HEK293 (cell line): ENCODE data around the gene NEXN.

Source experiments
- CTCF ChIA-PET: fragments of 350-600 bp; formaldehyde crosslinking; extraction: SDS; loops from one replicate; lab custom pipeline; 2021; ENCODE audit warnings: antibody characterized with exemption; lab: Yijun Ruan, JAX
- POLR2A ChIA-PET: fragments of 300-600 bp; formaldehyde crosslinking; extraction: SDS; loops from one replicate; lab custom pipeline; 2020; ENCODE audit warnings: antibody characterized with exemption, inconsistent platforms; lab: Yijun Ruan, JAX
- H3K27ac ChIP-seq: fragments of 200-500 bp; sonication (Bioruptor generic); 2 replicates; pipeline ENCODE4 v1.5.1; 2014; ENCODE audit warnings: low read depth, low read length, control low read depth, inconsistent platforms; ENCODE audit errors: extremely low read depth
- H3K36me3 ChIP-seq, 2 experiments: fragments of 200-500 bp in 1 of 2; sonication (Bioruptor generic) in 1 of 2; 1 replicate in 1 of 2; 2 replicates in 1 of 2; pipeline ENCODE4 v1.5.1; 2014 to 2017; ENCODE audit warnings: inconsistent platforms in 2 of 2, low read length in 2 of 2; ENCODE audit not compliant: control insufficient read depth in 2 of 2, insufficient read depth in 1 of 2
- H3K4me1 ChIP-seq: fragments of 200-500 bp; sonication (Bioruptor generic); 2 replicates; pipeline ENCODE4 v1.5.1; 2014; ENCODE audit warnings: mild to moderate bottlenecking, low read length, inconsistent platforms; ENCODE audit not compliant: control insufficient read depth, insufficient read depth
- H3K4me3 ChIP-seq: 2 replicates; pipeline ENCODE4 v1.5.1; 2011; ENCODE audit warnings: low read depth, mild to moderate bottlenecking, control low read depth, low read length, moderate library complexity
- H3K9me3 ChIP-seq: fragments of 200-500 bp; sonication (Bioruptor generic); 2 replicates; pipeline ENCODE4 v1.5.1; 2014; ENCODE audit warnings: low read depth, low read length, inconsistent platforms; ENCODE audit not compliant: control insufficient read depth, insufficient read depth
- OSR2 ChIP-seq: fragments of 450-650 bp; formaldehyde crosslinking; IDR thresholded peaks from 2 replicates; pipeline ENCODE4 v1.5.1; 2016; ENCODE audit warnings: missing biosample characterization, missing genetic modification characterization
- PRDM1 ChIP-seq: fragments of 450-650 bp; formaldehyde crosslinking; IDR thresholded peaks from 2 replicates; pipeline ENCODE4; 2016; ENCODE audit warnings: missing biosample characterization, missing genetic modification characterization
- YY2 ChIP-seq: fragments of 450-650 bp; formaldehyde crosslinking; IDR thresholded peaks from 2 replicates; pipeline ENCODE4 v1.5.1; 2016; ENCODE audit warnings: missing biosample characterization, missing genetic modification characterization
- ZNF133 ChIP-seq: fragments of 450-650 bp; formaldehyde crosslinking; IDR thresholded peaks from 2 replicates; pipeline ENCODE4 v1.5.1; 2016; ENCODE audit warnings: missing biosample characterization, missing genetic modification characterization
- ZNF184 ChIP-seq: fragments of 450-650 bp; IDR thresholded peaks from 2 replicates; pipeline ENCODE4 v1.5.1; 2018; ENCODE audit warnings: missing biosample characterization, mild to moderate bottlenecking, missing genetic modification characterization
- ZNF19 ChIP-seq: fragments of 450-650 bp; formaldehyde crosslinking; IDR thresholded peaks from 2 replicates; pipeline ENCODE4; 2016; ENCODE audit warnings: missing biosample characterization, missing genetic modification characterization, low read depth
- ZNF2 ChIP-seq: fragments of 450-650 bp; formaldehyde crosslinking; IDR thresholded peaks from 2 replicates; pipeline ENCODE4 v1.5.1; 2016; ENCODE audit warnings: missing biosample characterization, missing genetic modification characterization
- ZNF624 ChIP-seq: fragments of 450-650 bp; formaldehyde crosslinking; IDR thresholded peaks from 2 replicates; pipeline ENCODE4 v1.5.1; 2017; ENCODE audit warnings: missing biosample characterization, missing genetic modification characterization
- ZNF658 ChIP-seq: fragments of 450-650 bp; formaldehyde crosslinking; IDR thresholded peaks from 2 replicates; pipeline ENCODE4; 2016; ENCODE audit warnings: missing biosample characterization, missing genetic modification characterization
- ZNF747 ChIP-seq: fragments of 450-650 bp; formaldehyde crosslinking; IDR thresholded peaks from 2 replicates; pipeline ENCODE4 v1.5.1; 2016; ENCODE audit warnings: missing biosample characterization, missing genetic modification characterization
- TF ChIP-seq, protein P1 (sequence below): fragments of 450-650 bp; formaldehyde crosslinking; IDR thresholded peaks from 2 replicates; pipeline ENCODE4 v1.5.0; 2017; ENCODE audit warnings: missing biosample characterization, missing genetic modification characterization, borderline replicate concordance
- TF ChIP-seq, protein P2 (sequence below): fragments of 450-650 bp; formaldehyde crosslinking; IDR thresholded peaks from 2 replicates; pipeline ENCODE4 v1.5.1; 2017; ENCODE audit warnings: missing biosample characterization, missing genetic modification characterization
- TF ChIP-seq, protein P3 (sequence below): fragments of 450-650 bp; formaldehyde crosslinking; IDR thresholded peaks from 2 replicates; pipeline ENCODE4 v1.5.1; 2016; ENCODE audit warnings: missing biosample characterization, missing genetic modification characterization
- TF ChIP-seq, protein P4 (sequence below): fragments of 450-650 bp; formaldehyde crosslinking; IDR thresholded peaks from 2 replicates; pipeline ENCODE4 v1.5.1; 2016; ENCODE audit warnings: missing biosample characterization, missing genetic modification characterization

Gene NEXN

DNA sequence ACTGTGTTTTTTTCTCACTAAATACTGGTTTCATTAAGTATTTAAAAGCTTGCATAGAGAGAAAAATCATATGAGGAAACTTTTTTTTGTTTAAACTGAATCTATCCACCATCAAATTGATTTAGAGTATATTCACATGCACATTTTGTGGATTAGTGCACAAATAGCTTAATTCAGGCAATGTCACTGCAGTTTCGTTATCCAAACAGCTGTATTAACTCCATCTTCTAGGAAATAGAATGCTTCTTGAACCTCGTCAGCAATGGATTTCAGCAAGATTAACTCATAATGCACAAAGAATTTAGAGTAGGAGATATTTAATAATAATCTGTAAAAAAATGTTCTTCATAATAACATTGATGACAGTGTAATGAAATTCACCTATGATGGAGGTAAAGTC is 37.5 kb downstream of the NEXN start:
- no peaks in the 10 kb centered on the region; a peak in 1 of 3 replicates for H3K36me3 ChIP-seq
- CTCF ChIA-PET: interaction anchor here (0.6 kb wide), 1 partner anchor 9 kb away, joined by 5 read pairs; no protein-coding TSS in a partner anchor
- no peak for TF ChIP-seq ZNF133
- TF ChIP-seq ZNF19 (tag by site-specific recombination): no peak
- TF ChIP-seq, protein P1, sequence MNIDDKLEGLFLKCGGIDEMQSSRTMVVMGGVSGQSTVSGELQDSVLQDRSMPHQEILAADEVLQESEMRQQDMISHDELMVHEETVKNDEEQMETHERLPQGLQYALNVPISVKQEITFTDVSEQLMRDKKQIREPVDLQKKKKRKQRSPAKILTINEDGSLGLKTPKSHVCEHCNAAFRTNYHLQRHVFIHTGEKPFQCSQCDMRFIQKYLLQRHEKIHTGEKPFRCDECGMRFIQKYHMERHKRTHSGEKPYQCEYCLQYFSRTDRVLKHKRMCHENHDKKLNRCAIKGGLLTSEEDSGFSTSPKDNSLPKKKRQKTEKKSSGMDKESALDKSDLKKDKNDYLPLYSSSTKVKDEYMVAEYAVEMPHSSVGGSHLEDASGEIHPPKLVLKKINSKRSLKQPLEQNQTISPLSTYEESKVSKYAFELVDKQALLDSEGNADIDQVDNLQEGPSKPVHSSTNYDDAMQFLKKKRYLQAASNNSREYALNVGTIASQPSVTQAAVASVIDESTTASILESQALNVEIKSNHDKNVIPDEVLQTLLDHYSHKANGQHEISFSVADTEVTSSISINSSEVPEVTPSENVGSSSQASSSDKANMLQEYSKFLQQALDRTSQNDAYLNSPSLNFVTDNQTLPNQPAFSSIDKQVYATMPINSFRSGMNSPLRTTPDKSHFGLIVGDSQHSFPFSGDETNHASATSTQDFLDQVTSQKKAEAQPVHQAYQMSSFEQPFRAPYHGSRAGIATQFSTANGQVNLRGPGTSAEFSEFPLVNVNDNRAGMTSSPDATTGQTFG (tag by site-specific recombination): no peak
- TF ChIP-seq ZNF624: no peak
- TF ChIP-seq ZNF658 (tag by site-specific recombination): no peak
- no peak for TF ChIP-seq YY2 (tag by site-specific recombination)
- no peak for TF ChIP-seq ZNF2 (tag by site-specific recombination)
- no peak for TF ChIP-seq ZNF747
- TF ChIP-seq, all 188 proteins: peak for 0
- Histone ChIP-seq H3K27ac (no peak overlapping the region), H3K4me1 (no peaks in the 10 kb centered on the region), H3K4me3 (no peak overlapping the region), H3K9me3 (no peaks in the 10 kb centered on the region)
- POLR2A ChIA-PET: no interaction called here

DNA sequence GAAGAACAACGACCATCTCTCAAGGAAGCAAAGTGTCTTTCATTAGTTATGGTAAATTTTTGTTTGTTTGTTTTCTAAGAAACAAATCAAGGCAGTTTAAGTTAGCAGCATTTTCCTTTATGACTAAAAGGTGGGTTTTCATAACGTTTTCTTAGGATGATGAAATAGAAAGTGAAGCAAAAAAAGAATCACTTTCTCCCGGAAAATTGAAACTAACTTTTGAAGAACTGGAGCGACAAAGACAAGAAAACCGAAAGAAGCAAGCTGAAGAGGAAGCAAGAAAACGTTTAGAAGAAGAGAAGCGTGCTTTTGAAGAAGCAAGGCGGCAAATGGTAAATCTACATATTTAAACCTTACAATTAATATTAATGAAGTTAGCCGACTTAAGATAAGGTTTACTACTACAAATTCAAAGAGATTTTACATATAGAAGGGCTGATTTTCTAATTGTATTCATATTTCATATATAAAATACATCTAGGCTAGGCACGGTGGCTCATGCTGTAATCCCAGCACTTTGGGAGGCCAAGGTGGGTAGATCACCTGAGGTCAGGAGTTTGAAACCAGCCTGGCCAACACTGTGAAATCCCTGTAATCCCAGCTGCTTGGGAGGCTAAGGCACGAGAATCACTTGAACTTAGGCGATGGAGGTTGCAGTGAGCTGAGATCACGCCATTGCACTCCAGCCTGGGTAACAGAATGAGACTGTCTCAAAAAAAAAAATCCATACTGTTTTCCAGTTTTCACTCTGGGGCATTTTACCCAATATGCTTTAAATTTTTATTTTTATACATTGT is 38.3 kb downstream of the NEXN start:
- H3K36me3 ChIP-seq: no peaks in the 10 kb centered on the region; a peak in 1 of 3 replicates
- H3K27ac ChIP-seq: no peak overlapping the region

DNA sequence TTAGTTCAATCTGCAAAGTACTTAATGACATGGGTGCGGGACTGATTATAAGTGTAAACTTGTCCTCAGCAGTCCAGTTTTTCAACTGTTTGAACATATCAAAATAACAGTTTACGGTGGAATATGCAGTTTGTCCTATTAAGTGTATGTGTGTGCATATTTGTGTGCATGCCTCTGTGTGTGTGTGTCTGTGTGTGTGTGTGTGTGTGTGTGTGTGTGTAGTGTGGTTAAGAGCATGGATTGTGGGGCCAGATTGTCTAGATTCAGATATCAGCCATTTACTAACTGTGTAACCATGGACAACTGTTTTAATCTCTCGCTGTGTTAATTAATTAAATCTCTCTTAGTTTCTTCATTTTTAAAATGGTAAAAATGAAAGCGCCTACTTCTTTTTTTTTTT is 39.0 kb downstream of the NEXN start:
- H3K27ac ChIP-seq: no peak overlapping the region
- TF ChIP-seq ZNF133: no peak
- no peak for TF ChIP-seq ZNF184 (tag by site-specific recombination)
- no peak for TF ChIP-seq OSR2 (tag by site-specific recombination)
- TF ChIP-seq, protein P2, sequence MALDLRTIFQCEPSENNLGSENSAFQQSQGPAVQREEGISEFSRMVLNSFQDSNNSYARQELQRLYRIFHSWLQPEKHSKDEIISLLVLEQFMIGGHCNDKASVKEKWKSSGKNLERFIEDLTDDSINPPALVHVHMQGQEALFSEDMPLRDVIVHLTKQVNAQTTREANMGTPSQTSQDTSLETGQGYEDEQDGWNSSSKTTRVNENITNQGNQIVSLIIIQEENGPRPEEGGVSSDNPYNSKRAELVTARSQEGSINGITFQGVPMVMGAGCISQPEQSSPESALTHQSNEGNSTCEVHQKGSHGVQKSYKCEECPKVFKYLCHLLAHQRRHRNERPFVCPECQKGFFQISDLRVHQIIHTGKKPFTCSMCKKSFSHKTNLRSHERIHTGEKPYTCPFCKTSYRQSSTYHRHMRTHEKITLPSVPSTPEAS (tag by site-specific recombination): peak; percentile 88
- TF ChIP-seq, protein P3, sequence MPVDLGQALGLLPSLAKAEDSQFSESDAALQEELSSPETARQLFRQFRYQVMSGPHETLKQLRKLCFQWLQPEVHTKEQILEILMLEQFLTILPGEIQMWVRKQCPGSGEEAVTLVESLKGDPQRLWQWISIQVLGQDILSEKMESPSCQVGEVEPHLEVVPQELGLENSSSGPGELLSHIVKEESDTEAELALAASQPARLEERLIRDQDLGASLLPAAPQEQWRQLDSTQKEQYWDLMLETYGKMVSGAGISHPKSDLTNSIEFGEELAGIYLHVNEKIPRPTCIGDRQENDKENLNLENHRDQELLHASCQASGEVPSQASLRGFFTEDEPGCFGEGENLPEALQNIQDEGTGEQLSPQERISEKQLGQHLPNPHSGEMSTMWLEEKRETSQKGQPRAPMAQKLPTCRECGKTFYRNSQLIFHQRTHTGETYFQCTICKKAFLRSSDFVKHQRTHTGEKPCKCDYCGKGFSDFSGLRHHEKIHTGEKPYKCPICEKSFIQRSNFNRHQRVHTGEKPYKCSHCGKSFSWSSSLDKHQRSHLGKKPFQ (tag by site-specific recombination): no peak
- no peaks in the 10 kb centered on the region for H3K9me3 ChIP-seq
- H3K4me1 ChIP-seq: no peaks in the 10 kb centered on the region
- H3K4me3 ChIP-seq: no peak overlapping the region
- no peaks in the 10 kb centered on the region; a peak in 1 of 3 replicates for H3K36me3 ChIP-seq
- CTCF ChIA-PET: no interaction called here
- POLR2A ChIA-PET: no interaction called here

More for the DNA sequence above, 38.3 kb downstream of the NEXN start:
- Histone ChIP-seq H3K4me3 (no peak overlapping the region), H3K4me1 (no peaks in the 10 kb centered on the region), H3K9me3 (no peaks in the 10 kb centered on the region)
- TF ChIP-seq PRDM1 (tag by site-specific recombination): peak; percentile 64
- TF ChIP-seq, protein P4, sequence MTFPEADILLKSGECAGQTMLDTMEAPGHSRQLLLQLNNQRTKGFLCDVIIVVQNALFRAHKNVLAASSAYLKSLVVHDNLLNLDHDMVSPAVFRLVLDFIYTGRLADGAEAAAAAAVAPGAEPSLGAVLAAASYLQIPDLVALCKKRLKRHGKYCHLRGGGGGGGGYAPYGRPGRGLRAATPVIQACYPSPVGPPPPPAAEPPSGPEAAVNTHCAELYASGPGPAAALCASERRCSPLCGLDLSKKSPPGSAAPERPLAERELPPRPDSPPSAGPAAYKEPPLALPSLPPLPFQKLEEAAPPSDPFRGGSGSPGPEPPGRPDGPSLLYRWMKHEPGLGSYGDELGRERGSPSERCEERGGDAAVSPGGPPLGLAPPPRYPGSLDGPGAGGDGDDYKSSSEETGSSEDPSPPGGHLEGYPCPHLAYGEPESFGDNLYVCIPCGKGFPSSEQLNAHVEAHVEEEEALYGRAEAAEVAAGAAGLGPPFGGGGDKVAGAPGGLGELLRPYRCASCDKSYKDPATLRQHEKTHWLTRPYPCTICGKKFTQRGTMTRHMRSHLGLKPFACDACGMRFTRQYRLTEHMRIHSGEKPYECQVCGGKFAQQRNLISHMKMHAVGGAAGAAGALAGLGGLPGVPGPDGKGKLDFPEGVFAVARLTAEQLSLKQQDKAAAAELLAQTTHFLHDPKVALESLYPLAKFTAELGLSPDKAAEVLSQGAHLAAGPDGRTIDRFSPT (tag by site-specific recombination): no peak
- ChIA-PET POLR2A (no interaction called here), CTCF (no interaction called here)
